ENCODE measurements around the gene RBM33.
"Not testable (repeated sequence)": the region's sequence is repeated elsewhere in the genome, so short reads cannot be mapped to it uniquely, and the experiment has no call there.

RBM33 gene

DNA sequence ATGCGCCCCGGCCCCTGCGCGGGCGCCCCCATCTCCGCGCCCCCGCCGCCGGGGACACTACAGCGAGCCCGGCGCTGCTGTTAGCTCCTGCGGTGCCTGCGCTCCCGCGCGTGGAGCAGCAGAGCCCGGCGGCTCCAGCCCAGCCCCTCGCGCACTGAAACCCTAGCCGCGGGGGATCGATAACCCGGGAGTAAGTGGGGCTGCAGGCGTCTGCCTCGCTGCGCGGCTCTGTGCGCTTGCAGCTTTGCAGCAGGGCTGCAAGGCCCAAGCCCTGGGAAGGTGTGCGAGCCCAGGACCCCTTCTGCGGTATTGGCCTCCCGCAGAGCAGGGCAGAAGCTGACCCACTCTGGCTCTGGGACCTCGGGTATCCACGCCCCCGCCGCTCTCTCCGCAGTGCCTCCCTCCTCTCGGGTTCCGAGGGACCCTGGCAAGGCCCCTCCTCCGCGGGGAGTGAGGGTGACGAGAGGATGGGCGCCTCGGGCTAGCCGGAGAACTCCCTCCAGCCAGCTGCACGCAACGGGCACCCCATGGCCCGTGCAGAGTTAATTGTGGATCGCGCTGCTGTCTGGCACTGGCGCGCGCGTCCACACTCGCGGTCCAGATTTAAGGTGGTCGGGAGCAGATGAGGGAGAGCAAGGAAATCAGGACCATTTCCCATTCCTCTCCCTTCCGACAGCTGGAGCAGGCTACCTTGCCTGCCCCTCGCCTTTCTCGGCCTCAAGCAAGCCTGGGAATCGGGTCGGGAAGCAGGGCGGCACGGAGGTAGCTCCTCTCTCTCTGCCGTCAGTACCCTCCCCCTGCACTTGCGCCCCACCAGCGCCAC lies 165.7 kb downstream of the RBM33 start:
- DNase-seq (ENCODE audit: low read depth) = no peak

DNA sequence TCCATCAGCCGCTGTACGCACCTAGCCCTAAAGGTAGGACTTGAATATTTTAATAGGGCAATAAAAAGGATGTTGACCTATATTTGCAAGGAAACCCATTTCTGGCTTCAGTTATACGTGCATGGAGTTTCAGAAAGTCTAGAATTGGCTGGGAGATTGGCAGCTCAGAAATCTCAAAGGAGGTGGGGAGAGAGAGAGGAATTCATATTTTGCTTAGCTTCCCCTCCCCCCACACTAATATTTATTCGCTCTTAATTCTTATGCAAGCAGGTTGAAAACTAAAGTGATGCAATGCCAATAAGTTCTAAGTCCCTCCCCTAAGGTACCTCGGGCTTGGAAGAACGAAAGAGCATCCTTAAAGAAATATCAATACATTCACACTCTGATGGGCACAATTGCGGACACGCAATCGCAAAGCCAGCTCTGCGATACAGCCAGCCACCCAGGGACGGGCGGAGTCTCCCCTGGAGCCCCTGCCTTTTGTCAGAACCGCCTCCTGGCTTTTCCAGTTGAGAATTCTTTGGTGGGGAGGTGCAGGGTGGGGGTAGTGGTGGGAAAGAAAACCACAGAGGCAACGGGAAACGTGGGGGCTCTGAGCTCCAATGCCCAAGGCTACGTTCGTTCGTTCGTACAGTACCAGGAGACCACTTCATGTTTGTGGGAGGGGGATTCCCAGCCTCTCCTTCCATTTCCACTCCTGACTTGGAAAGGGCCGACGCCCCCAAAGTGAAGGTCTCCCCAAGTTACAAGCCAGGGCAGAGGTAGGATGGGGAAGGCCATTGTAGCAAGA lies 166.5 kb downstream of the RBM33 start:
- DNase-seq (ENCODE audit: low read depth) = no peak

DNA sequence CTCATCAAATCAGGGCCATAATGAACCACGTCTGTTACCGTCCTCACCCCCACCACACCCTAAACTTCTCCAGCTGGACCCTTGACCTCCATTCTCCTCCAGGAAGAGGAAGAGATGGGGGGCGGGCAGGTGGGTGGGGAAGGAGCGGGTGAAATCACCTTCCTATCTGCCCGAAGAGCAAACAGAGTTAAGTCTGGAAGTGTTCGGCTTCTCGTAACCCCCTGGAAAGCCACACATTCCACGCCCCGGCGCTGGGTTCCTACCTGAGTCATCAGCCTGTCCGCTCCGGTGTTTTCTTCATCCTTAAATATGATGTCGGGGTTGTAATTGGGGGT lies 167.1 kb downstream of the RBM33 start:
- no peak for DNase-seq (ENCODE audit: low read depth)

DNA sequence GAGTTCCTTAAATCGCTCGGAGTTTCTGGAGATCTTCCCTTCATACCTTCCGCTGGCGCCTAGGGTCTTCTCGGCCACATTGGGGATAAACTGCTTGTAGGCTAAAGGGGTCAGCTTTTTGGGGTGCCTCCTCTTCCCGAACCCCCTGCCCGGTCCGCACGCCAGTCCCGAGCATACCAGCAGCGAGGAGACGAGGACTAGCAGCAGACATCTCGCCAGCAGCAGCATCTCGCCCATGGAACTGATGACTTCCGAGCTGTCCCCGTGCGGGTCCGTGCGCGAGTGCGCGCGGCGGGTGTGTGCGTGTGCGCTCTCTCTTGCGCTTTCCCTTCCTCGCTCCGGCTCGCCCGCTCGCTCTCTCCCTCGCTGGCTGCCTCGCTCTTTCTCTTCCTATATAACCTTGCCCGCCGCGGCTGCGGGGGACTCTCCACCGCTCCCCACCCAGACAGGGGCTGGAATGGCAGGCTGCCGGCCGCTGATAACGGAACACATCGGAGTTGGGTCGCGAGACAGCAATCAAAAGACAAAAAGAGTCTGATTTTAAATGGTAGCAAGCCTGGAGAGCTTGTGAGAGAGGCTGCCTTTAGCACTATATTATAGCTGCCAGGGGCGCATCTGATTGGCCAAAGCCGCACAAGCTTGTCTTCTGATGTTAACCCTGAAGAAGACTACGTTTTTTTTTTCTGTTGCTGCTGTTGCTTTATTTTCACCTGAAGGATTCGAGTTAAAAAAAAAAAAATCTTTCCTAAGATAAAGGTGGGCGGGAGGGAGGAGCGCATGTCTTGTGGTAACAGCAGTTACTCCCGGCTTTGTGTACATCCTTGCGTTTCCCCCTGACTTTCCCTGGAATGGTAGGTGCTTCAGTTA lies 167.7 kb downstream of the RBM33 start, which contains the start of gene SHH:
SHH (minus strand) TSS at position 569 of the 867 bp plus-strand sequence; CDS start at position 228, 341 bp downstream.
- DNase-seq (ENCODE audit: low read depth) = no peak

DNA sequence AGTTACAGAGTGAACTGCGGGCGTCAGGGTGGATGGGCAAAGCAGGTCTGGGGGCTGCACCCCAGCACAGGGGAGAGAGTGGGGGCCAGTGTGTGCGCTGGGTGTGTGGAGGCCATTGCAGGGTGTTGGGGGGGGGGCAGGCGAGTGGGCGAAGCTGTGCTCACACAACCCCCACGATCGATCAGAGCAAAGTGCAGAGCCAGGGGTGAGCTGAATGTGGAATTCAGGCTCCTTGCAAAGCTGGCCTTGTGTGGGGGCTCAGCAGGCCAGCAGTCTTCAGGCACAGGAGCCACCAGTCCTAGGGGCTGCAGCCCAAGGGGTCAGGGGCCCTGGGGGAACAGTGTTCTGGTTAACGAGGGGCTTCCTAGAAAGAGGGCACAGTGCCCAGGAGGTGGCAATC lies 168.7 kb downstream of the RBM33 start:
- DNase-seq (ENCODE audit: low read depth) = no peak

DNA sequence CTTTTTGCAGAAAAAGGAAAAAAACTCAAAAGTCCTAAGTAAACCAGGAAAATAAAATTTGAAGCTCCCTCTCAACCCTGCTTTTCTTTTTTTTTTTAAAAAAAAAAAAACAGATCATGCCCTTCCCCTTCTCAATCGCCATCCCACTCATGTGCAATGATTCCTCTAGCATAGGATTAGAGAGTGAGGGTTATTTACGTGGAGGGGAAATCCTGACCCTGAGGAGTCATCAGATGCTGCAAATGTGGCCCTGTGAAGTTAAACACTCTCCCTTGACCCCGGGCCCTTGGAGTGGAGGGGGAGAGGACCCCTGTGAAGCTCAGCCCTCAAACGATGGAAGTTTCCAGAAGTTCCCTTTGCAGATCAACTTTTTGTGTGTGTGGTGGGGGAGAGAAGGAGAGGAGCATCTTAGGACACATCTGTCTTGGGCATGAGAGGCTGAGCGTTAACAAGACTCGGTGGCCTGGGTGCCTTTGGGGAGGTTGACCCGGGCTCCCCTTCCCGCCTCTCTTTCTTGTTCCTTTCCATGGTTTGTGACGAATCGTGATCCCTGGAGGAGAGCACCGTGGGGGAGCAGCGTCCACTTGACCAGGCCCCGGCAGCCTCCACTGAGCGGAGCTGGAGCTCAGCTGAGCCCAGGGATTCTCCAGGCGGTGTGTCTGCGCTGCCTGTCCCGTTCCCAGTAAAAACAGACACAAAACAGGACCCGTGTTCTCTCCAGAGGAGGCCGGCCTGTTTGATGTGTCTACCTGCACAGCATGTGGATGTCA lies 169.3 kb downstream of the RBM33 start:
- no peak for DNase-seq (ENCODE audit: low read depth)

DNA sequence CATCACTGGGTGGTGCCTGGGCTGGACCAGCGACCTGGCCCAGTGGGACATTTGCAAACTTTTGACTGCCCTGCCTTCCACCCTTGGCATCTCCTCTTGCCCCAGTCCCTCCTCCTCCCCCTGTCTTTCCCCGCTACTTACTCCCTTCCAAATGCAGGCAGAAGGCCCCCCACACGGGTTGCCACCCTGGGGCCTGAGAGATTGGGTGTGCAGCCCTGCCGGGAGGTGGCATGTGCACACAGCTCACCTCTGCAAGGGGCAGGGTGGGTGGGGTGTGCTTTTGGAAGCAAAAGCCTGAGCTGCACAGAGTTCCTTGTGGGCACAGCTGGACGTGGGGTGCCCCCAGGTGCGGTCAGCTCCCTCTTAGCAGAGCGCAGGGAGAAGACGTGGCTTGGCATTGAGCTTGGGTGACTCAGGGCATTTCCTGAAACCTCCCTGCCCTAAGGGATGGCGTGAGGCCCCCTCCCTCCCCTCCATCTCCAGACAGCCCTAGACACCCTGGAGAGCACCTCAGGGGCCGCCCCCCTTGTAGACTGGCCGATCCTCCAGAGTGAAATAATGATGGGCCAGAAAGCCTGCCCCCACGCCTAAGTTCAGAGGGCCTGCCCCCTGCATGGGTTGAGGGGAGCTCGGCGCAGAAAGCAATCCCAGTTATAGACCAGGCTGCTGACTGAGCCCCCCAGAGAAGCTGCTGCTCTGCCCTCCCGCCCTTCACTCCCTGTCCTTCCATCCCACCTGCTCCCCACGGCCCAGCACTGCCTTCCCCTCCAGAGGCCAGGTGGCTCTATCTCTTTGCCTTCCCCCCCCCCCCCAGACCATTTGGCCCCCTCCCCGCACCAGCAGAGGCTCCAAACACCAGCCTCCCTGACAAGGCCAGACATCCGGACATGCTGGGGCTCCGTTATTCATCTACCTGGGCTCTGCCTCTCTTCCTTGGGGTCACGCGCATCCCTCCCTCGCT lies 170.1 kb downstream of the RBM33 start:
- DNase-seq (ENCODE audit: low read depth) = no peak

DNA sequence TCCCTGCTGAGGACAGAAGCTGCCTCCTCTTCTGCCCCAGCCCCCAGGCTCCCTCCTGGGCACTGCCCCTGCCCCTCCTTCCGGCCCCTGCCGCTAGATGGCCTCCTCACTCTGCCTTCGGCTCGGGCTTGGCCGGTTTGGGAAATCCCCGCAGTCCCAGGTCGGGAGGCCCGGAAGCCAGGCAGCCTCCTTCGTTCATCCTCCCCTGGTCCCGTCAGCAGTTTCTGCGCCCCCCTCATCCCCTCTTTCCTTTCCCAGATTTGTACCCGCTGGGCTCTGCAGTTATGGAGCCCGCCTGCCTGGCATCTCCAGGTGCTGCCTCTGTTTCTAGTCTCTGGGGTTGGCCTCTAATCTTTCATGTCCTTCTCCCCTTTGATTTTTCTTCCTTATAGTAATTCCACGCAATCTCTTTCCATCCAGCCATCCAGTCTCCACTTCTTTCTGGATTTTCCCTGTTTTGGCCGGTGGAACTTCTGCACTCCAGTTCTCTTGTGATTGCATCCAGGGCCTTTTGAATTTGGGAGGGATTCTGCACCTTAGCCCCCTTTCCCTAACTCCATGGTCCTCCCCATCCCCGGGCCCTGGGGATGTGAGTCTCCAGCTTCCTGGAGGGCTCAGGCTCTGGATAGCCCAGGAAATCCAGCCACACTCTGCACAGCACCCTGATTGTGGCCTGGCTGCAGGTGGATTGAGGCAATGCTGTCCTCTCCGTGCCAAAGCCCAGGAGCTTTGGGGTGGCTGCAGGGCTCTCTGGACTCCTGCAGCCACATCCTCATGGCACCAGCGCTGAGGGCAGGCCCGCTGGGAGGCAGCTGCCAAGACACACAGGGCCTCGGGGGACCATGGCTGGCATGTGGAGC lies 171.1 kb downstream of the RBM33 start:
- DNase-seq (ENCODE audit: low read depth) = no peak

DNA sequence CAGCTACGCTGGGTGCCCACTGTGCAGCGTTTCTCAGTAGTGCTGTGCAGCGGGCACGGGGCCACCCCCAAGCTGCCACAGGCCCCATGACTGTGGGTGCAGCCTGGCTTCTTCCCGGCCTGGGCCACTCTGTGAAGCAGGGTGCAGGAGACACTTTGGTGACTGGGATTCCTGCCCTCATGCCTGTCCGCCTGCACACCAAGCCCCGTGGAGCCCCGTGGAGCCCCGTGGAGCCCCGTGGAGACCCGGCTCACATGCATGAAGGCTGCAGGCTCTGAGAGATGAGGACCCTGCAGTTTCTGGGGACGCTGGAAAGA lies 171.7 kb downstream of the RBM33 start:
- no peak for DNase-seq (ENCODE audit: low read depth)

DNA sequence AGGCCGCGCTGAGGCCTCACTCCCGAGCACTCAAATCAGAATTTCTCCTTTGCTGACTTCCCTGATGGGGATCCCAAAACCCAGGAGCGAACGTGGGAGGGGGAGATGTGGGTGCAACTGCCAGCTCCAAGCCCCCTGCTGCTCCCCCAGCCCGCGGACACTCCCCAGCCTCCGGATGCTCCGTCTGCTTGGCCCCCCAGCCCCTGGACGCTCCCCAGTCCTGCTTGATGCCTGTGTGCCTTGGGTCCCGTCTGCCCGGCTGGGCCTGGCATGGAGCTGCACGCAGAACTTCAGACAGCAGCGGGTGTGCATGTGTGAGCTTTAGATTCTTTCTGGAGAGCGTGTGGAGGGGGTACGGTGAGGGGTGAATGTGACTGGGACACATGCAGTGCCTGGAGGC lies 172.5 kb downstream of the RBM33 start:
- DNase-seq (ENCODE audit: low read depth) = no peak

DNA sequence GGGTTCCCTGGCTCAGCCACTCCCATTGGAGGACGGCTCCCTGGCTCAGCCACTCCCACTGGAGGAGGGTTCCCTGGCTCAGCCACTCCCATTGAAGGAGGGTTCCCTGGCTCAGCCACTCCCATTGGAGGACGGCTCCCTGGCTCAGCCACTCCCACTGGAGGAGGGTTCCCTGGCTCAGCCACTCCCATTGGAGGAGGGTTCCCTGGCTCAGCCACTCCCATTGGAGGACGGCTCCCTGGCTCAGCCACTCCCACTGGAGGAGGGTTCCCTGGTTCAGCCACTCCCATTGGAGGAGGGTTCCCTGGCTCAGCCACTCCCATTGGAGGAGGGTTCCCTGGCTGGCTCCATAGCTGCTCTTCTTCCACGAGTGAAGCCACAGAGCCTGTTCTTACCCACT lies 173.1 kb downstream of the RBM33 start:
- not testable (repeated sequence) for DNase-seq (ENCODE audit: low read depth)

DNA sequence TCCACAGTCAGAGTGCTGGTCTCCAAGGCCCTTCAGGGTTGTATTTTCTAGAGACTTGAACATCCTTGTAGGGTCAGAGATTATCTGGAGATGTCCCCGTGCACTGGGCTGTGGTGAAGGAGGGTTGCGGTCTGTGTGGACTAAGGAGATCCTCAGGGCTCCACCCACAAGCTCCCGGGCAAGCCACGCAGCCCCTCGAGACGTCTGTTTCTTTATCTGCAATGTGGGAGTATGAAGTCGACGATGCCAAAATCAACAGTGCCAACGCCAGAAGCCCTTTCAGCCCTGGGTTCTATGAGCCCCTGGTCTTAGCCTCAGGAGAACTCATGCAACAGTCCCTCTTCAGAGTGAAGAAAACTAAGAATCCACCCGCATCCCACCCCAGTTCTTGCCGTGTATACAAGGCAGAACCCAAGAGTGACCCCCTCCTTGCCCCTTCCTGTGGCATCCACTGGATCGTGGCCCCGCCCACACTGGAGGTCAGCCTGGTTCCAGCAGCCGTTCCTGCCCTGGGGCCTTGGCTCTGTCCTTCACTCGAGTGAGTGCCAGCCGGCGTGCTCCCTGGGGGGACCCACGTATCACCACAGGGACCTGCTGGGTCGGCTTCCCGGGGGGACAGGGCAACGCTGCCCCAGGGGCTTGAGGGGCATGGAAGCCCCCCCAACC lies 173.8 kb downstream of the RBM33 start:
- no peak for DNase-seq (ENCODE audit: low read depth)

DNA sequence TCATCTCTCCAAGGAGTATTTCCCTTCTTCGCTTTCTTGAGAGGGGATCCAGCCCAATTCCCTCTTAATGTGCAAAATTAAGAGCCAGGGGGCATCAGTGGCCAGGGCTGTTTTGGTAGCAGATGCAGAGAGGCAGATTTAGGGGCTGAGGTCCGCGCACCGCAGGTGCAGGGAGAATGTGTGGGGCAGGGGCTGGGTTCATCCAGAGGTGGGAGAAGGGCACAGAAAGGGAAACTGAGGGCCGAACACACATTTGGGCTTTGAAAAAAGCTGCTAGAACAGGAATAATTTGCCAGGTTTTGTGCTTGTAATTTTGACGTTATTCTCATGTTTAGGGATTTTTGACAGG lies 174.3 kb downstream of the RBM33 start:
- no peak for DNase-seq (ENCODE audit: low read depth)

DNA sequence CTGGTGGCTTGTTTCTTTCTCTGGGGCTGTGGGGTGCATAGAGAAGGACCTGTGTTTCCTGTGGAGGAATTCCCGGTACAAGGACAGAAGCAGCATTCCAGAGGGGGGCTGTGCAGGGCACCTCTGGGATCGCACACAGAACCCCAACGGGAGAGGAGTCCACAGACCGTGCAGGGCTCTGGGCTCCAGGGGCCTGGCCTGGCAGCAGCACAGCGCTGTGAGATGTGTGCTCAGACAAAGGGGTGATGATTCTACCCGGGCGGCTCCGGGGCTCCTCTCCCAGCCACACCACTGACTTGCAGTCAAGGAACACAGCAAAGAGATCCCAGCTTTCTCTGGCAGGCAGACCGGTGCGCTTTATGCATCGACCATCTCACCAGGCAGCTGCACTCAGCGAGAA lies 174.7 kb downstream of the RBM33 start:
- DNase-seq (ENCODE audit: low read depth) = no peak

DNA sequence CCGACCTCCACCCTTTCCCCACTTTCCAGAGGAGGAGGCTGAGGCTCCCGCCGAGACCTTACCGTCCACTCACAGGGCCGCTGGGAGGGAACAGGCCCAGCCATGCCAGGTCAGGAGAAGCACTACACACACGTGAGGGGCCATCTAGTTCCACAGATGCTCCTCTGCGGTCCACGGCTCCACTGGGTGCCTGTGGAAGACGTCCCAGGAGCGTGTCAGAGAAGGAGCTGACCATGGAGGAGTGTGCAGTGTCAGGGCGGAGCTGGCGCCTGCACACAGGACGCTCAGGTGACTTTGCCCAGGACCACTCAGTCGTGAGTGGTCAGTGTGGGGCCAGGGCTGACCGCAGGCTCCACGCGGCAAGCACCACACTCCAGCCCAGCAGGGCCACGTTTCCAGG lies 175.8 kb downstream of the RBM33 start:
- no peak for DNase-seq (ENCODE audit: low read depth)

DNA sequence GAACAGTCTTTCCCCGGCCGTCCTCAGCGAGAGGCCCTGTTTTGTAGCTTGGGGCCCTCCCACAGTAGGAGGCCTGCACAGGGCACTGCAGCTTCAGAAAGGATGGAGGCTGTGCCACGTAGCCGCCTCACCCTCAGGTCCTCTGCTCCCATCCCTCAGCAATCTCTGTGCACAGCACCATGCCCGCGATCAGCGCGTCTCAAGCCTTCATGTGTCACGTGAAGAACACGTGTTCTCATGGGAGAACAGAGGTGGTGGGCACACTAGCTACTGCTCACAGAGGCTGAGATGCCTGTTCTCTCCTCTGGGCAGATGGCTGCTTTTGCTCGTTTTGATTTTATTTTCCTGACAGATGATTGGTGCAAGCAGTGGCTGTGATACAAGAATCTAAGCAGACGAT lies 176.3 kb downstream of the RBM33 start:
- DNase-seq (ENCODE audit: low read depth) = no peak

DNA sequence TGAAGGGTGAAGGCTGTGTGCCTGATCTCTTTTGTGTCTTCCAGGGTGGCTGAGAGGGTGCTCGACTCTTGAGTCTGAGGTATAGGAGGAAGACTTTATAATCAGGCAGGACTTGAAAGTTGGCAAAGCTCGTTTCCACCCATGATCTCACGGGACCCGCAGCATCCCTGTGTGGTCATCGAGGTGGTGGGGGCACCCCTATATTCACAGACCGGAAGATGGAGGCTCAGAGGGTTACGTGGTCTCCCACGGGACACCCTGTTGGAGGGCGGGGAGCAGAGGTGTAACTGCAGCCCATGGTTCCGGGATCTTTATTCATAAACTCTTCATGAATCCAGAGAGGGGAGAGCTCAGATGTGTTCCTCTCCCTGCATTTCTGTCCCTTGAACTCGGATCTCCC lies 177.4 kb downstream of the RBM33 start:
- no peak for DNase-seq (ENCODE audit: low read depth)

DNA sequence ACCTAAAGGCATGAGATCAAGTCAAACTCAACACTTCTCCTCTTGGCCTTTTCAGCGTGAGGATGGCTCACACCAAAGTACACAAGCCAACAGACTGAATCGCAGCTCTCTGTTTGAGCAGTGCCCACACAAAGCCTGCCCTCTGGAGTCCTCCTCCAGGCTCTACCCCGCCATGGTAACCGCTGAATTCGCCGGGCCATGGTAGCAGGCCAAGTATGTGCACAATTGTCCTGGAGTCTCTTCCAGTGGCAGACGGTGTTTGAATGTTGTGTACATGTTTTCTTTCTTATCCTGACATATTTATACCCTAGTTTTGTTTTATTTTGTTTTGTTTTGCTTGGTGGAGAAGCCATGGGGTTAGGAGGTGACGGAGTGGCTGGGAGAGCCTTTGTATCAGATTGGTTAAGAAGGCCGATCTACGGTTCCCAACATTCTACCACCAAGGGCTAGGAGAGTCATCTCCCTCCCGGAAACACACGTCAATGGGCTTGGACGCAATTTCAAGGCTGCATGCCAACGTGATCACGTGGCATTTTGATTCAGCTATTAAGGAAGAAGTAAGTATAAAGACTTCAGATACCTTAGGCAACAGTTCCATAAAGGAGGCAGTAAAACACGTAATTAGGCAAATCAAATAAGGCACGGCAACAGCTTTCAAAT lies 179.9 kb downstream of the RBM33 start:
- DNase-seq (ENCODE audit: low read depth) = no peak

DNA sequence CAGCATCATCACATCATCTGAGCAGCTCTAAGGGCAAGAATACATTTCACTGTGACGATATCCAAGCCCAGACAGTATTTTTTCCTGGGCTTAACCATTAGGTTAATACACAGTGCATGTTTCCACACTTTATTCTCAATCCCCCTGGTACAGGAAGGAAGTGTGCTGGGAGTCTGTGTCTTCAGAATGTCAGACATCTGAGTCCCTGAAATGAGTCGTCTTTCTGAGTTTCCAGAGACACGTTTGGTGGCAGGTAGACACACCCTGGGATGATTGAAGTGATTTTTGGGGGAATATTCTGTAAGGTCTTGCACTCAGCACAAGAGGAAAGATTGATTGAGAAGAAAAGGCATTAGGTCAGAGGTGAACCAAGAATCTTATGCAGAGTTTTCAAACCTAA lies 180.9 kb downstream of the RBM33 start:
- no peak for DNase-seq (ENCODE audit: low read depth)
